ENCODE measurements around the gene INPP5D.

The INPP5D gene

DNA sequence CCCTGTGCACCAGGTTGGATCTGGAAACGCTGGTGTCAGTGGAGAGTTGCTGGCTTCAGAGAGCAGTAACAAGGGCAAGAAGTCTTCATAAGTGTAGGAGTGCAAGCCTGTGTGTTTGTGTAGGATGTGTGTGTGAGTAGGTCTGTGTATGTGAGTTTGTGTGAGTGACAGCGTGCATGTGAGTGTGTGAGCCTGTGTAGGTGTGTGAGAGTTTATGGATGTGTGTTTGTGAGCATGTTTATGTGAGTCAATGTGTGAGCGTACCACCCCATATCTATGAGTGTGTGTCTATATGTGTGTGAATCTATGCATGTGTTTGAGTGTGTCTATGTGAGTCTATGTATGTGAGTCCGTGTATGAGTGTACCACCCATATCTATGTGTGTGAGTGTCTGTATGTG, 104.8 kb downstream of the INPP5D start:
- H3K27ac ChIP-seq = no peak overlapping the region
- TF ChIP-seq, protein P1, sequence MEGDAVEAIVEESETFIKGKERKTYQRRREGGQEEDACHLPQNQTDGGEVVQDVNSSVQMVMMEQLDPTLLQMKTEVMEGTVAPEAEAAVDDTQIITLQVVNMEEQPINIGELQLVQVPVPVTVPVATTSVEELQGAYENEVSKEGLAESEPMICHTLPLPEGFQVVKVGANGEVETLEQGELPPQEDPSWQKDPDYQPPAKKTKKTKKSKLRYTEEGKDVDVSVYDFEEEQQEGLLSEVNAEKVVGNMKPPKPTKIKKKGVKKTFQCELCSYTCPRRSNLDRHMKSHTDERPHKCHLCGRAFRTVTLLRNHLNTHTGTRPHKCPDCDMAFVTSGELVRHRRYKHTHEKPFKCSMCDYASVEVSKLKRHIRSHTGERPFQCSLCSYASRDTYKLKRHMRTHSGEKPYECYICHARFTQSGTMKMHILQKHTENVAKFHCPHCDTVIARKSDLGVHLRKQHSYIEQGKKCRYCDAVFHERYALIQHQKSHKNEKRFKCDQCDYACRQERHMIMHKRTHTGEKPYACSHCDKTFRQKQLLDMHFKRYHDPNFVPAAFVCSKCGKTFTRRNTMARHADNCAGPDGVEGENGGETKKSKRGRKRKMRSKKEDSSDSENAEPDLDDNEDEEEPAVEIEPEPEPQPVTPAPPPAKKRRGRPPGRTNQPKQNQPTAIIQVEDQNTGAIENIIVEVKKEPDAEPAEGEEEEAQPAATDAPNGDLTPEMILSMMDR (conservative IDR thresholded peaks at IDR 0.05) = no peak

DNA sequence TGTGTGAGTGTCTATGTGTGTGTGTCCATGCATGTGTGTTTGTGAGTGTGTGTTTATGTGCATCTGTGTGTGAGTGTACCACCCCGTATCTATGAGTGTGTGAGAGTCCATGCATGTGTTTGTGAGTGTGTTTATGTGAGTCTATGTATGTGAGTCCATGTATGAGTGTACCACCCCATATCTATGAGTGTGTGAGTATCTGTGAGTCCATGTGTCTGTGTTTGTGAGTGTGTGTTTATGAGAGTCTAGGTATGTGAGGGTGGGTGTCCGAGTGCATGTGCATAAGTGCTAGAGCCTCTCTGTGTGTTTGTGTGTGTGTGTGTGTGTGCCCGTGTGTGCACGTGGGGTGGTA, 105.4 kb downstream of the INPP5D start:
- no peak overlapping the region for H3K27ac ChIP-seq
- TF ChIP-seq, protein P1 (conservative IDR thresholded peaks at IDR 0.05) = no peak

DNA sequence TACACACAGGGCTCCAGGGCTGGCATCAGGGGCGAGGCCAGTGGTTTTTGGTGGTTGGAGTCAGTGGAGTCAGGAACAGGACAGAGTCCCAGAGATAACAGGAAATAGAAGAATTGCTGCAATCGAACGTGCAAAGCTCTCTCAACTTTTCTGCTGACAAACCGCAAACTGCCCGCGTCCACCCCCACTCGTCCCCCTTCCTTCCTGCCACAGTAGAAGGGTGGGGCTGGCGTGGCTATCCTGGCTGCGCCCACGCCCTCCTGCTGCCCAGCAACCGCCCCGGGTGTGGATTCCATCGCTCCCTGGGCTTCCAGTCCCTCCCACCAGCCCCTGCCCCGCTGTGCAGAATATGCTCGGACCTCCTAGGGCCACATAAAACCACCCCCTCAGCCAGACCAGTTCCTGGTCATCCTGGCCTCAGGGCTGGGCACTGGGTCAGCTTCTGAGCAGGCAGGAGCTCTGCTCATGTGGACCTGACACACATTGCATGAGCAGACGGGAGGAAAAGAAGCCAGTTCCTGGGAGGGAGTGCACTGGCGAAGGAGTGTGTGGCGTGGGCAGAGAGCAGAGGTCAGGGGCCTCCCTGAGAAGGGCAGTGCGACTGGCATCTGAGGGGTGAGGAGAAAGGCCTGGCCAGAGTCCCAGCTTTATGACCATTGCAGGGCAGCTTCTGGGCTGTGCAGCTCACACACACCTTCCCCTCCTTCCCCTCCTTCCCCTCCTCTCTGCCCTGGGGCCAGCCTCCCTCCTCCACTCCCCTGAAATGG, 105.9 kb downstream of the INPP5D start:
- TF ChIP-seq, protein P1 (conservative IDR thresholded peaks at IDR 0.05) = no peak
- no peak overlapping the region for H3K27ac ChIP-seq

DNA sequence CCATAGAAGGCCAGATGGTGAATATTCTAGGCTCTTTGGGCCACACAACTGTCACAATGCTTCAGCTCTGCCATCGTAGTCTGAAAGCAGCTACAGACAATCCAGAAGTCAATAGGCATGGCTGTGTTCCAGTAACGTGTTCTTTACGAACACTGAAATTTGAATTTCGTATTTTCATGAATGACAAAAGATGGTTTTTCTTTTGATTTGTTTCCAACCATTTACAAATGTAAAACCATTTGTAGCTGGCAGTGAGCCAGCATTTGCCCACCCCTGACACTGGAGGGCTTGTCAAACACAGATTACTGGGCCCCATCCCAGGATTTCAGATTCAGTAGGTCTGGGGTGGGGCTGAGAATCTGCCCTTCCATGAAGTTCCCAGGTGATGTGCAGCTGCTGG, 108.3 kb downstream of the INPP5D start:
- TF ChIP-seq, protein P1 (conservative IDR thresholded peaks at IDR 0.05) = no peak
- no peak overlapping the region for H3K27ac ChIP-seq

DNA sequence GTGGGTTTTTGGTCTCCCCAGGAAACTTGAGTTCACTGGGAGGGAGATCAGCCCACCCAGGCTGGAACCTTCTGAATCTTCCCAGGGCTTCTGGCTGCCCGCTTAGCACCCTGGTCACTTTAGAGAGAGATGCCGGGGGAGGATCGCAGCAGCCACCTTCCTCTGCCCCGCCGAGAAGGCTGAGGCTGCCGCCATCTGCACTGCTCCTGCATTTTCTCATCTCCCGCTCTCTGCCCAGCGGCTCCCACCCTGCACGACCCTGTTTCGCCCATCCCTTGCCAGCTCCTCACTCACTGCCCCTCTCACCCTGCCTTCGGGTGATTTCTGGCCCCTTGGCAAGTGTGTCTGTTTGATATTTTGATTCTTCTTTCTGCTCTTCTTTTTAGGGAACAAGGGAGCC, 108.8 kb downstream of the INPP5D start:
- no peak overlapping the region for H3K27ac ChIP-seq
- TF ChIP-seq, protein P1 (conservative IDR thresholded peaks at IDR 0.05) = no peak

DNA sequence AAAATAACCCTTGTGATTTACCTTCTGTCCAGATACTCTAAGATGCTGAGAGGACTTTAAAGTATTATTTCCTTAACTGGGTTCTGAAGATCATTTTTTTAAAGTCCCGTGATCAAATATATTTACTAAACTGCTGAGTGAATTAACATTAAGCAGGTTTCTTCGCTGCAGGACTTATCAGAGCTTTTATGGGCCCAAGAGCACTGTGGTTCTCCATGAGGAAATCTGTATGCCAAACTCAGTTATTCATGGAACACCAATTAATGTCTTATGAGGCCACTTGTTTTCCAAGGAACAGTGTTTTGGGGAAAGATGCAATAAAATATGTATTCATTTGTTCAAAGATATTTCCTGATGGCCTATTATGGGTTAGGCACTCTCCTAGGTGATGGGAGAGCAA, 111.2 kb downstream of the INPP5D start:
- no peak overlapping the region for H3K27ac ChIP-seq
- TF ChIP-seq, protein P1 (conservative IDR thresholded peaks at IDR 0.05) = no peak

DNA sequence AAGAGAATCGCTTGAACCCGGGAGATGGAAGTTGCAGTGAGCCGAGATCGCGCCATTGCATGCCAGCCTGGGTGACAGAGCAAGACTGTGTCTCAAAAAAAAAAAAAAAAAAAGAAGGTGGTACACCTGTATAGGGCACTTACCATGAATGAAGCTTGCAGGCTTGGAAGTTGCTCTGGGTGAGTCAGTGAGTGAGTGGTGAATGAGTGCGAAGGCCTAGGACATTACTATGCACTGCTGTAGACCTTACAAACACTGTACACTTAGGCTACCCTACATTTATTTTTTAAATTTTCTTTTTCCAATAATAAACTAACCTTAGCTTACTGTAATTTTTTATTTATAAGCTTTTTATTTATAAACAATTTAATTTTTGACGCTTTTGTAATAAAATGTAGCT, 113.0 kb downstream of the INPP5D start:
- no peak overlapping the region for H3K27ac ChIP-seq
- TF ChIP-seq, protein P1 (conservative IDR thresholded peaks at IDR 0.05) = no peak
